ENCODE results near the gene FAM168A.

Gene FAM168A

GRCh38 chr11:73554671-73555320 lies 43.1 kb downstream of the FAM168A start:
- DNase-seq, result no peak

GRCh38 chr11:73553266-73553665 lies 44.6 kb downstream of the FAM168A start:
- no peak for DNase-seq

- no peak for DNase-seq
Measured at GRCh38 chr11:73551677-73552076, 46.2 kb downstream of the FAM168A start.

GRCh38 chr11:73549376-73549775 lies 48.5 kb downstream of the FAM168A start:
- no peak for DNase-seq

- DNase-seq, result no peak
Measured at GRCh38 chr11:73547706-73548595, 50.0 kb downstream of the FAM168A start.

GRCh38 chr11:73542175-73542574 lies 55.7 kb downstream of the FAM168A start:
- no peak for DNase-seq

GRCh38 chr11:73539506-73540084 lies 58.3 kb downstream of the FAM168A start:
- no peak for DNase-seq

GRCh38 chr11:73538381-73538872 lies 59.5 kb downstream of the FAM168A start:
- DNase-seq, result no peak

GRCh38 chr11:73537969-73538368 lies 59.9 kb downstream of the FAM168A start:
- no peak for DNase-seq

- DNase-seq, result no peak
Measured at GRCh38 chr11:73536961-73537360, 61.0 kb downstream of the FAM168A start.

GRCh38 chr11:73532310-73532709 lies 65.6 kb downstream of the FAM168A start:
- DNase-seq, result no peak

GRCh38 chr11:73531386-73531785 lies 66.5 kb downstream of the FAM168A start:
- no peak for DNase-seq

GRCh38 chr11:73530109-73530508 lies 67.8 kb downstream of the FAM168A start:
- DNase-seq, result no peak

GRCh38 chr11:73529204-73529530 lies 68.7 kb downstream of the FAM168A start:
- DNase-seq, result no peak

GRCh38 chr11:73528483-73529203 lies 69.3 kb downstream of the FAM168A start:
- DNase-seq, result no peak

GRCh38 chr11:73528013-73528412 lies 69.9 kb downstream of the FAM168A start:
- DNase-seq, result no peak

GRCh38 chr11:73525611-73526010 lies 72.3 kb downstream of the FAM168A start:
- DNase-seq, result no peak

GRCh38 chr11:73524774-73525173 lies 73.1 kb downstream of the FAM168A start:
- no peak for DNase-seq

- DNase-seq, result no peak
Measured at GRCh38 chr11:73521621-73522020, 76.3 kb downstream of the FAM168A start.

GRCh38 chr11:73520353-73521061 lies 77.4 kb downstream of the FAM168A start:
- DNase-seq, result no peak

- no peak for DNase-seq
Measured at GRCh38 chr11:73519266-73519665, 78.6 kb downstream of the FAM168A start.

GRCh38 chr11:73518195-73518594 lies 79.7 kb downstream of the FAM168A start:
- no peak for DNase-seq

- DNase-seq, result no peak
Measured at GRCh38 chr11:73516080-73516479, 81.8 kb downstream of the FAM168A start.

Measured in activated CD8-positive, alpha-beta memory T cell treated with anti-CD3 and anti-CD28 coated beads, Interleukin-2, amount 50 U/mL, for 48 hours (primary cell).